HG03025 (cell line): ENCODE measurements around the gene NMRK1.

Experiments
- ATAC-seq: cut with Tn5 transposase; IDR thresholded peaks from one replicate; pipeline ENCODE4 v1.9.1; 2021; ENCODE audit warnings: mild to moderate bottlenecking, moderate library complexity; ENCODE audit not compliant: unreplicated experiment, low FRiP score

NMRK1 gene

DNA sequence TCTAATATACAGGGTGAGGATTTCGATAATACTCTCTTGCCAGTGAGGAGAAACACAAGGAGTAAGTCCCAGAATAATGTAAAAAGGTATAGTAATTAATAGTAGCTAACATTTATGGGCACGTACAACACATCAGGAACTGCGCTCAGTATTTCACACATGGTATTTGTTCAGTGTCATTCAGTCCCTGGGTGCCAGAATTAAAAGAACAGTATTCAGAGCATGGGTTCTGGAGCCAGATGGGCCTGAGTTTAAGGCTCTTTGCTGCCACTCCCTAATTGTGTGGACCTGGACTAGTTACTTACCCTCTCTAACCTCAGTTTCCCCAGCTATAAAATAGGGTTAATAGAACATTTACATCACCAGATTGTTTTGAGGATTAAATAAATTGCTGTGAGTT lies 16.7 kb upstream of the NMRK1 start:
- no peak for ATAC-seq

- no peak for ATAC-seq
Observed at GRCh38 chr9:75102177-75102790, 14.3 kb upstream of the NMRK1 start.

DNA sequence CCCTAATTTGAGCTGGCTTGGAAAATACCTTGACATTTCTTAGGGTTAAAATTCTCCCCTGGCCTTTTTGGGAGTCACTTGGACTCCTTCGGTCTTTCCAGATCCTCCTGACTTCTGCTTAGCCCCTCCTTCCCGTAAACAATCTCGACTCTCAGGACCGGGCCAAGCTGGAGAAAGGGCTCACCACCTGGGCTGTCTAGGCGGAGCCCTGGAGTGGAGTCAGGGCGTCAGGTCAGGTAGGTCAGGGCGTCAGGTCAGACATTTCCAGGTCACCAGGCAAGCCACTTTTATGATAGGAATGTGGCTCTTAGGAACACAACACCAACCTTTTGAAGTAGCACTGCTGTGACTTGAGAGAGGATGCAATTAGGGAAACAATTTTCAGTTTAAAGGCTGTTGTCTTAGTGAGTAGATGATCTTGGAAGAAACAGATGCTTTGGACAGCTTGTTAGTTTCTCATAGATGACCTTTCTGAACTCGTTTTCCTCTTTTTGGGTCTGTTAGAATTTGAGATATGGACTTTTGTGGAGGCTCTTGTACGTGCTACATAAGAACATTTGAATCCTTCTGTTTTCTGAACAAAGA lies 13.1 kb upstream of the NMRK1 start:
- ATAC-seq, result no peak

- no peak for ATAC-seq
Observed at GRCh38 chr9:75096796-75097195, 8.8 kb upstream of the NMRK1 start.

DNA sequence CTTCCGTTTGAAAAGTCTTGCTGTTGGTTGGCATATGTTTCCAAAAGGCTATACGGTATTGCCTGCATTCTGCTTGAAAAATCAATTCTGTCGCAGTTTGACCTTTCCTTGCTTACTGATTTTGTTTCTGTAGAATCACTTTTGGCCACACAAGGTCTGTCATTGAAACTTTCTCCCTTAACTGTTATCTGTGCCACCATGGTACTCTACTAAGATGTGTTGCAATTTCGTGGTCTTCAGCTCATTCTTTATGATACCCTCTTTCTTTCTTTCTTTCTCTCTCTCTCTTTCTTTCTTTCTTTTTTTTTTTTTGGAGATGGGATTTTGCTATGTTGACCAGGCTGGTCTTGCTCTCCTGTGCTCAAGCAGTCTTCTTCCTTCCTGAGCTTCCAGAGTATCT lies 4.8 kb upstream of the NMRK1 start:
- ATAC-seq, result no peak

DNA sequence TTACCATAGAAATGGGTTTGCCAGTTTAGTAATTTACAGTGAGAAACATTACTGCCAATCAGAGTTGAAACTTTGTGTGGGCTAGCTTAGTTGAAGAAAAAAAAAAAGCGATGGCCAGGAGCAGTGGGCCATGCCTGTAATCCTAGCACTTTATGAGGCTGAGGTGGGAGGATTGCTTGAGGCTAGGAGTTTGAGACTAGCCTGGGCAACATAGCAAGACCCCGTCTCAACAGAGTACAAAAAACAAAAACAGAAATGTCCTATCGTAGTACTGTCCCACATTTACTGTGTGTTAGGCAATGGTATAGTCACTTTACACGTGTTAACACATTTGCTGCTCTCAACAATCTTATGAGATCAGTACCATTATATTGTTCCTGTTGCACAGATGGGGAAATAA lies 2.6 kb upstream of the NMRK1 start:
- ATAC-seq, result no peak

DNA sequence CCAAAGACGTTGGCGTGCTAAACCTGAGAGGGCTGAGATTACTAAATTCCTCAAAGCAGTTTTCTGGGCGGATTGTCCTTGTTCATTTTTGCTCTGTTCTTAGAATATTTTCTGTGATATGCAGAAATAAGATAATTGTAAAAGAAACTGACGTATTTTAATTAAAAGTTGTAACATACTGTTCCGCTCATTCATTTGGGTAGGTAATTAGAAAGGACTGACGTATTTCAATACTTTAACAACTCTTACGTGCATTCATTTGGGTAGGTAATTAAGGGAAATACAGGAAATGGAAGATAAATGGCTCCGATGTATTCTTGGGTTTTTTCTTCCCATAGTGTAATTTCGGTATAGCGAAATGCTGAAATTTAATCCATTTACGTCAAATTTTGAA lies 1.4 kb upstream of the NMRK1 start:
- no peak for ATAC-seq

- peak; percentile 39 for ATAC-seq
Observed at GRCh38 chr9:75088646-75089372, 854 bp upstream of the NMRK1 start.

DNA sequence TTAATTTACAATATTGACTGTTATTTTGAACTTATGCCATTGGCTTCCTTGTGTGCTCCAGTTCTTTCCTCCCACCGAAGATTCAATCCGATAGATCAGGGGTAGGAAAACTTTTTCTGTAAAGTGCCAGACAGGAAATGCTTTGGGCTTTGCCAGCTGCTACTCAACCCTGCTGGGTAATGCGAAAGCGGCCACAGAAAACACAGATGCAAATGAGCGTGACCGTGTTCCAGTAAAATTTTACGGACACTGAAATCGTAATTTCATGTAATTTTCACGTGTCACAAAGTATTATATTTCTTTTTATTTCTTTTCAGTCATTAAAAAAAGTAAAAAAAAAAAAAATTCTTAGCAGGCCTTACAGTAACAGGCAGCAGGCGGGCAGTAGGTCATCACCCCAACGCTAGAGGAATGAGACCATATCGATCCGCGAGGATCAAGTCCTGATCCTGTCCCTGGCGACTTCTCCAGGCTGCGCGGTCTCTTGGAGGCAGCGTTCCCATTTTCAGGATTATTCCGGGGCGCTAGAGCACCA lies 599 bp downstream of the NMRK1 start:
- ATAC-seq, result no peak

DNA sequence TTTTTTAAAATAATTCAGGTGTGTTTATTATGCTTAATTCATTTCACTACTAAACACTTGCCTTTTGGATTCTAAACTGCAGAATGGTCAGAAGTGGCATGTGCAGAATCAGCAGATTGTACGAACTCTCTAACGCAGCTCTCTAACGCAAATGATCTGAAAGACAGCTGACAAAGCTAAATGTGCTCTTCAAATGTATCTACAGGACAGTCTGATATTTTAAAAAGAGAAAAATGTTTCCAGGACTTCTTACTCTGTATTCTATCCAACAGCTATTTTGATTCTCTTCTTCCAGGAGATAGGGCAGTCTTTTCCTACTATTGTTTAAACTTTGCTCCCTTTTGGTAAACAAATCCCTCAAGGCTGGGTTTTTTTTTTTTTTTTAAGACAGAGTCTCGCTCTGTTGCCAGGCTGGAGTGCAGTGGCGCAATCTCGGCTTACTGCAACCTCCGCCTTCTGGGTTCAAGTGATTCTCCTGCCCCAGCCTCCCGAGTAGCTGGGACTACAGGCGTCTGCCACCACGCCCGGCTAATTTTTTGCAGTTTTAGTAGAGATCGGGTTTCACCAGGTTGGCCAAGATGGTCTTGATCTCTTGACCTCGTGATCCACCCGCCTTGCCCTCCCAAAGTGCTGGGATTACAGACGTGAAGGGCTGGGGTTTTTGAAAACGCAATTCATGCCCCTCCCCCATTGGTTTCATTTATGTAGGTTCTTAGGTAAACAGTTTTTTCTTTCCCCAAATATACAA lies 1.2 kb downstream of the NMRK1 start:
- ATAC-seq, result no peak

GRCh38 chr9:75085640-75086039 lies 2.3 kb downstream of the NMRK1 start:
- no peak for ATAC-seq

- ATAC-seq, result no peak
Observed at GRCh38 chr9:75084081-75084672, 3.8 kb downstream of the NMRK1 start.

- ATAC-seq, result no peak
Observed at GRCh38 chr9:75083188-75083970, 4.6 kb downstream of the NMRK1 start.

DNA sequence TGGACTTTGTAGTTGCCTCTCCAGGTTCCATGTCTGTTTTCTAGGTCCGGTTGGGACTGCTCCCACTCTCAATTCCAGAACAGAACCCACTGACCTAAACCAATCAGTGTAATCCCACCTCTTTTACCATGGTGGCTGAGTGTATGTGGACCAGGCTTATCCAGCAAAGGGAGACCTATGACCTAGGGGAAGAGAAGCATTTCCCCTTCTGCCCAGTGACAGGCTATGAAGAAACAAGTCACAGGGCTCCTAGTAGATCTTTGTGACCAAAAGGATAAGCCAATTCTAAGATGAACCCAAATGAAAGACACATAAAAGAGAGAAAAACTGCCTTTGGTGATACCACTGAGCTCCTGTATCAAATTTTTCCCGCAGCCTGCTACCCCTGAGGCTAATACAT lies 6.3 kb downstream of the NMRK1 start:
- no peak for ATAC-seq

- no peak for ATAC-seq
Observed at GRCh38 chr9:75072895-75073294, 15.1 kb downstream of the NMRK1 start.

- ATAC-seq, result no peak
Observed at GRCh38 chr9:75071530-75072122, 16.3 kb downstream of the NMRK1 start.

DNA sequence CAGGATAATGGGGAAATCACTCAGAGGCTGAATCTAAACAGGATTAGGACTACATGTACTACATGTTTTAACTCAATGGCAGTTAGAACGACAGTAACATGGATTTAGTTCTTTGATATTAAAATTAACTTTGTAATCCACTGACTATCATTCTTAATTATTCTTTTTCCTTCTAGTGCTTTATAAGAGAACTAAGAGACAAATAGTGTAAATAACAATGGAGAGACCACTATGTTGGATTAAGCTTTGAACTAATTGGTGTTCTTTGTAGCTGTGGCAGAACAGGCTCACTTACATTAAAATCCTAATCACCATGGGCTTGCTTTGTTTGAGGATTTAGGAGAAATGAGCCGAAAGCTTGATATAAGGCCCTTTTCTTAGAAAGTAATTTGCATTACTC lies 18.8 kb downstream of the NMRK1 start:
- no peak for ATAC-seq

- no peak for ATAC-seq
Observed at GRCh38 chr9:75067894-75068293, 20.1 kb downstream of the NMRK1 start.

DNA sequence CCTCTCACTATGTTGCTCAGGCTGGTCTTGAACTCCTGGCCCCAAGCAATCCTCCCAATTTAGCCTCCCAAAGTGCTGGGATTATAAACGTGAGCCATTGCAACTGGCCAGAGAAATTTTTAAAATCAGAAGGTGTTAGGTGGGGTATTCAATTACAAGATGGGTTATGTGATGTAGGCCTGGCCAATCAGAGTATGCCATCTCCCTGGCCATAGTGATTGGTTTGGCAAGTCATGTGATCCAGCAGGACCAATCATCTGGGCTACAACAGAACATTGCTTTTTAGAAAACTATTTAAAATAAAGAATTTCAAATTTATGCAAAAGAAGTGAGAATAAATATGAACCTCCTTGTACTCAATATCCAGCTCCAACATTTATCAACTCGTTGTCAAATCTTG lies 22.4 kb downstream of the NMRK1 start:
- no peak for ATAC-seq
